SK-N-SH treated with all-trans-retinoic acid at 6 μM for 48 hours (cell line): ENCODE measurements around the gene SCAP.

Experiments
- ARNTL ChIP-seq: fragments of 450-650 bp; formaldehyde crosslinking; IDR thresholded peaks from 2 replicates; pipeline ENCODE4 v1.5.0; 2020; ENCODE audit warnings: low read depth, mild to moderate bottlenecking, moderate library complexity, borderline replicate concordance
- CSDC2 ChIP-seq: fragments of 250-450 bp; sonication (Bioruptor Pico); IDR thresholded peaks from 2 replicates; pipeline ENCODE4 v1.5.0; 2020; ENCODE audit warnings: mild to moderate bottlenecking, moderate library complexity
- ESRRG ChIP-seq: fragments of 250-450 bp; sonication (Bioruptor Pico); IDR thresholded peaks from 2 replicates; pipeline ENCODE4 v1.6.1; 2021; ENCODE audit warnings: mild to moderate bottlenecking
- ISL1 ChIP-seq: fragments of 250-450 bp; sonication (Bioruptor Pico); IDR thresholded peaks from 2 replicates; pipeline ENCODE4 v2.1.2; 2022; ENCODE audit warnings: mild to moderate bottlenecking, moderate library complexity
- PATZ1 ChIP-seq: fragments of 250-450 bp; sonication (Bioruptor Pico); IDR thresholded peaks from 2 replicates; pipeline ENCODE4 v1.8.0; 2020; ENCODE audit warnings: mild to moderate bottlenecking, moderate library complexity, borderline replicate concordance
- PPARA ChIP-seq: fragments of 250-450 bp; sonication (Bioruptor Pico); IDR thresholded peaks from 2 replicates; pipeline ENCODE4 v1.5.0; 2020; ENCODE audit warnings: mild to moderate bottlenecking, borderline replicate concordance
- RARB ChIP-seq: fragments of 250-450 bp; sonication (Bioruptor Pico); IDR thresholded peaks from 2 replicates; pipeline ENCODE4 v1.8.0; 2021; ENCODE audit warnings: mild to moderate bottlenecking, moderate library complexity
- SNAI2 ChIP-seq: fragments of 250-450 bp; sonication (Bioruptor Pico); IDR thresholded peaks from 2 replicates; pipeline ENCODE4 v1.5.0; 2020; ENCODE audit warnings: mild to moderate bottlenecking, moderate library complexity
- TSHZ2 ChIP-seq: fragments of 250-450 bp; sonication (Bioruptor Pico); IDR thresholded peaks from 2 replicates; pipeline ENCODE4 v1.5.0; 2020; ENCODE audit warnings: mild to moderate bottlenecking, moderate library complexity
- ZFP3 ChIP-seq: fragments of 250-450 bp; sonication (Bioruptor Pico); IDR thresholded peaks from 2 replicates; pipeline ENCODE4 v1.5.0; 2020; ENCODE audit warnings: mild to moderate bottlenecking, moderate library complexity
- ZFP30 ChIP-seq: fragments of 450-650 bp; formaldehyde crosslinking; IDR thresholded peaks from 2 replicates; pipeline ENCODE4 v1.5.0; 2022; ENCODE audit warnings: mild to moderate bottlenecking, moderate library complexity
- TF ChIP-seq, protein P1 (sequence below): fragments of 250-450 bp; sonication (Bioruptor Pico); IDR thresholded peaks from 2 replicates; pipeline ENCODE4 v1.5.1; 2021; ENCODE audit warnings: mild to moderate bottlenecking, moderate library complexity
- TF ChIP-seq, protein P2 (sequence below): fragments of 250-450 bp; sonication (Bioruptor Pico); IDR thresholded peaks from 2 replicates; pipeline ENCODE4 v1.5.1; 2020; ENCODE audit warnings: low read depth, mild to moderate bottlenecking, moderate library complexity

DNA sequence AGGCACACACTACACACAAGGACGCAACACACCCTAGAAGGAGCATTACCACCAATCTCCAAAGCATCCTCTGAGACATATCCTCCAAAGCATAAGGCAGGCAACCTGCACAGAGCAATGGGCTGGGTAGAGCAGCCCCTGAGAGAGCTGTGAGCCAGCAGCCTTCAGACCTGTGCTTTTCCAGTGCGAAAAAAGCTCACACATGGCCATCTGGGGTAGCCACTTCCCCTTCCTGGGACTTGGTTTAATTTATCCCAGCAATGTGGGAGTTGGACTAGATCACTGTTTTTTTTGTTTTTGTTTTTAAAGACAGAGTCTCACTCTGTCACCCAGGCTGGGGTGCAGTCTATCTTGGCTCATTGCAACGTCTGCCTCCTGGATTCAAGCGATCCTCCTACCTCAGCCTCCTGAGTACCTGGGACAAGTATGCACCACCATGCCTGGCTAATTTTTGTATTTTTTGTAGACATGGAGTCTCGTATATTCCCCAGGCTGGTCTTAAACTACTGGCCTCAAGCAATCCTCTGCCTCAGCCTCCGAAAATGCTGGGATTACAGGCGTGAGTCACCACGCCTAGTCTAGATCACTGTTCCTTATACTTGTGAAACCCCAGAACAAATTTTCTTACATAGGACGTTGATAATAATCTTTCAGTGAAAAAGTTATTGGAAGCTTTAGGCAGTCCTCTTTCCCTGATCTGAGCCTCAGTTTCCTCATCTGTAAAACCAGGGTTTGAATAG lies 76.0 kb downstream of the SCAP start:
- TF ChIP-seq RARB (CRISPR knock-in tag) (no peak), PATZ1 (CRISPR knock-in tag) (no peak), ZFP3 (CRISPR knock-in tag) (no peak), ARNTL (CRISPR knock-in tag) (no peak), ISL1 (no peak), ZFP30 (CRISPR knock-in tag) (no peak), TSHZ2 (CRISPR knock-in tag) (no peak), CSDC2 (CRISPR knock-in tag) (no peak), SNAI2 (CRISPR knock-in tag) (no peak), PPARA (no peak), ESRRG (no peak)
- TF ChIP-seq, protein P1, sequence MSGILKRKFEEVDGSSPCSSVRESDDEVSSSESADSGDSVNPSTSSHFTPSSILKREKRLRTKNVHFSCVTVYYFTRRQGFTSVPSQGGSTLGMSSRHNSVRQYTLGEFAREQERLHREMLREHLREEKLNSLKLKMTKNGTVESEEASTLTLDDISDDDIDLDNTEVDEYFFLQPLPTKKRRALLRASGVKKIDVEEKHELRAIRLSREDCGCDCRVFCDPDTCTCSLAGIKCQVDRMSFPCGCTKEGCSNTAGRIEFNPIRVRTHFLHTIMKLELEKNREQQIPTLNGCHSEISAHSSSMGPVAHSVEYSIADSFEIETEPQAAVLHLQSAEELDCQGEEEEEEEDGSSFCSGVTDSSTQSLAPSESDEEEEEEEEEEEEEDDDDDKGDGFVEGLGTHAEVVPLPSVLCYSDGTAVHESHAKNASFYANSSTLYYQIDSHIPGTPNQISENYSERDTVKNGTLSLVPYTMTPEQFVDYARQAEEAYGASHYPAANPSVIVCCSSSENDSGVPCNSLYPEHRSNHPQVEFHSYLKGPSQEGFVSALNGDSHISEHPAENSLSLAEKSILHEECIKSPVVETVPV (CRISPR knock-in tag), result no peak
- TF ChIP-seq, protein P2, sequence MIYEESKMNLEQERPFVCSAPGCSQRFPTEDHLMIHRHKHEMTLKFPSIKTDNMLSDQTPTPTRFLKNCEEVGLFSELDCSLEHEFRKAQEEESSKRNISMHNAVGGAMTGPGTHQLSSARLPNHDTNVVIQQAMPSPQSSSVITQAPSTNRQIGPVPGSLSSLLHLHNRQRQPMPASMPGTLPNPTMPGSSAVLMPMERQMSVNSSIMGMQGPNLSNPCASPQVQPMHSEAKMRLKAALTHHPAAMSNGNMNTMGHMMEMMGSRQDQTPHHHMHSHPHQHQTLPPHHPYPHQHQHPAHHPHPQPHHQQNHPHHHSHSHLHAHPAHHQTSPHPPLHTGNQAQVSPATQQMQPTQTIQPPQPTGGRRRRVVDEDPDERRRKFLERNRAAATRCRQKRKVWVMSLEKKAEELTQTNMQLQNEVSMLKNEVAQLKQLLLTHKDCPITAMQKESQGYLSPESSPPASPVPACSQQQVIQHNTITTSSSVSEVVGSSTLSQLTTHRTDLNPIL, result no peak
